ENCODE data around the gene ALOX12. TPM values are rescaled to one million over a fixed set of nuclear protein-coding genes. Genes with fewer than 3 reads are reported as not detected.
A peak's percentile ranks its signal among the peaks of the same experiment; 100 is the strongest.

Gene ALOX12
- total RNA-seq, 1 donor from 2014 or later: 0.21 TPM

DNA sequence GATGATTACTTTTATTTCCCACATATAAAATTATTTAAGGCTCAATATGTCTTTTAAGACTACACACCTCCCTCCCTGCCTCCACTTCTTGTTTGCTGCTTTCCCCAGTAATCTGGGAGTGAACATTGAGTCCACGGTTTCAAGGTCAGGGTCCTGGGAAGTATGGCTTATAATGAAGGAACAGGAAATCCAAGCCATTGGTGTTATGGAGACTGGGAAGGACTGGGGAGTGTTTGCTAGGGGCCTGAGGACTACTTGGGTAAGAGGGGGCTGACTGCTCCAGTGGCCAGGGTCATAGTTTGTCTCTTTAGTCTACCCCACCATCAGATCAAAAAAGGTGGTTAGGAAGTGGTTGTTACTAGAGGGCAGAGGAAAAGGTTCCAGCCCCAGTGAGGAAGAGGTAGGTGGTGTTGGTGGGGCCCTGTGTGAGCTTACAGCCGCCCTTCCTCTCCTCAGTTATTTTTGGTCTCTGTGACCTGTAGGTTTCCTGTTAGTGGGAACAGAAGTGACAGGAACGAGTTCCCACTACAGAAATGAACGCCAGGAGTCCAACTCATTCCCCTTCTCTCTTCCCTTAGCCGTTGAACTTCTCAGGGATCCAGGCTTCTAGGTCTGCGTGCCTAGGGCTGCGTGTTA, 39.2 kb downstream of the ALOX12 start:
- H3K4me1 ChIP-seq: no peaks in the 10 kb centered on the region
- peak overlapping the region; percentile 88 for H3K4me2 ChIP-seq
- Mint-ChIP-seq H3K27ac (peak overlapping the region; percentile 85), H3K27me3 (ENCODE audit: insufficient read depth, low read depth) (peaks cover 15% of the 10 kb centered on the region), H3K9me3 (no peaks in the 10 kb centered on the region), H3K4me3 (peak overlapping the region; percentile 98), H3K36me3 (no peaks in the 10 kb centered on the region), H3K4me1 (peaks cover 32% of the 10 kb centered on the region)
- TF ChIP-seq, protein P1, sequence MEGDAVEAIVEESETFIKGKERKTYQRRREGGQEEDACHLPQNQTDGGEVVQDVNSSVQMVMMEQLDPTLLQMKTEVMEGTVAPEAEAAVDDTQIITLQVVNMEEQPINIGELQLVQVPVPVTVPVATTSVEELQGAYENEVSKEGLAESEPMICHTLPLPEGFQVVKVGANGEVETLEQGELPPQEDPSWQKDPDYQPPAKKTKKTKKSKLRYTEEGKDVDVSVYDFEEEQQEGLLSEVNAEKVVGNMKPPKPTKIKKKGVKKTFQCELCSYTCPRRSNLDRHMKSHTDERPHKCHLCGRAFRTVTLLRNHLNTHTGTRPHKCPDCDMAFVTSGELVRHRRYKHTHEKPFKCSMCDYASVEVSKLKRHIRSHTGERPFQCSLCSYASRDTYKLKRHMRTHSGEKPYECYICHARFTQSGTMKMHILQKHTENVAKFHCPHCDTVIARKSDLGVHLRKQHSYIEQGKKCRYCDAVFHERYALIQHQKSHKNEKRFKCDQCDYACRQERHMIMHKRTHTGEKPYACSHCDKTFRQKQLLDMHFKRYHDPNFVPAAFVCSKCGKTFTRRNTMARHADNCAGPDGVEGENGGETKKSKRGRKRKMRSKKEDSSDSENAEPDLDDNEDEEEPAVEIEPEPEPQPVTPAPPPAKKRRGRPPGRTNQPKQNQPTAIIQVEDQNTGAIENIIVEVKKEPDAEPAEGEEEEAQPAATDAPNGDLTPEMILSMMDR (IDR thresholded peaks at IDR 0.05): no peak
- H3F3A ChIP-seq (ENCODE audit: low read depth): no peaks in the 10 kb centered on the region
- no peak for DNase-seq (ENCODE audit: low spot score)
- H3K9ac ChIP-seq: no peak overlapping the region
- H3K4me3 ChIP-seq: peak overlapping the region; percentile 84
- H3K36me3 ChIP-seq: no peaks in the 10 kb centered on the region
- peaks cover 18% of the 10 kb centered on the region for H3K27me3 ChIP-seq
- peak overlapping the region; percentile 94 for H2AFZ ChIP-seq (replicated peaks)
- H4K20me1 ChIP-seq (ENCODE audit: low read depth): peaks cover 19% of the 10 kb centered on the region
- no peaks in the 10 kb centered on the region for H3K79me2 ChIP-seq (ENCODE audit: low read depth)
- no peak overlapping the region for H3K27ac ChIP-seq
- H3K9me3 ChIP-seq (ENCODE audit: low read depth): no peaks in the 10 kb centered on the region

DNA sequence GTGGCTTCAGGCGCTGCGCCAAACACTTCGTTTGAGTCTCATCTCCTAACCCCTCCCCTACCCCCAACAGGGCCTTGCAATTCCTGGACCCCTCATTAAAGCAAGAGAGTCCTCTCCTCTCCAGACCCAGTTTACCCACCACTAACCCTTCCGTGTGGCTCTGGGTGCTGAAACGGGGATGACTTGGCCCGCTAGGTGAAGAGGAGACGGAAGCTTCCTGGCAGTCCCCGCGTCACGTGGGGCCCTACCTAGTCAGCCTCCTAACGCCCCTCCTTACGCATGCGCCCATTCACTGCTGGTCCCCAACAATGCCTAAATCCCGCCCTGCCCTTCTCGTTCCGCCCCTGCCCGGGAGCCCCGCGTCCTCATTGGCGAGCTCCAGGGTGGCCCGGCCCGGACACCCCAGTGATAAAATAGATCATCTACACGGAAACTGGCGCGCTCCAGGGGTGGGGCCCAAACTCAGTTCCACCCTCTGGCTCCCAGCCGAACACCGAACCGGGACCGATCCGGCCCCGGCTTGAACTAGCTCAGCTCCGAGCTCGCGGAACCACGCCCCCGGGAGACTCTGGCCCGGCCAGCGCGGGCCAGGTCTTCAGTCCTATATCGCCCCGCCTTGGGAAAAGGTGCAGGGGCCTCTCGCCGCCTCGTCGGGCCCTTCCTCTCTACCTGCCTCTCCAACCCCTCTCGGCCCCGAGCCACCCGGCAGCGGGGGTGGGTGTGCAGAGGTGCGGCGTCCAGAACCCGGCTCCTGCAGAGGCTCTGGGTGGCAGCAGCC, 39.9 kb downstream of the ALOX12 start, which contains the start of gene SLC16A13:
Gene SLC16A13 (plus strand): TSS at position 425 of the 778 bp plus-strand sequence. CDS start 368 bp downstream, outside the sequence.
- Histone ChIP-seq H3F3A (ENCODE audit: low read depth) (no peaks in the 10 kb centered on the region), H3K79me2 (ENCODE audit: low read depth) (no peaks in the 10 kb centered on the region), H3K4me1 (no peaks in the 10 kb centered on the region), H3K4me2 (peak within 1 kb of the TSS; percentile 88), H2AFZ (replicated peaks) (peak within 1 kb of the TSS; percentile 94), H3K27ac (no peak within 1 kb of the TSS), H3K27me3 (peaks cover 23% of the 10 kb centered on the region), H3K36me3 (no peaks in the 10 kb centered on the region), H3K4me3 (peak within 1 kb of the TSS; percentile 84), H3K9me3 (ENCODE audit: low read depth) (no peaks in the 10 kb centered on the region), H4K20me1 (ENCODE audit: low read depth) (peaks cover 19% of the 10 kb centered on the region), H3K9ac (peak within 1 kb of the TSS; percentile 4)
- Mint-ChIP-seq H3K36me3 (no peaks in the 10 kb centered on the region), H3K4me3 (peak within 1 kb of the TSS; percentile 98), H3K27ac (peak within 1 kb of the TSS; percentile 89), H3K9me3 (no peaks in the 10 kb centered on the region), H3K4me1 (peaks cover 31% of the 10 kb centered on the region), H3K27me3 (ENCODE audit: insufficient read depth, low read depth) (peaks cover 12% of the 10 kb centered on the region)
- DNase-seq (ENCODE audit: low spot score): peak; percentile 98
- TF ChIP-seq EZH2phosphoT487 (IDR thresholded peaks at IDR 0.05) (no peak), EZH2 (IDR thresholded peaks at IDR 0.05) (no peak)
- TF ChIP-seq, protein P1 (IDR thresholded peaks at IDR 0.05): no peak

DNA sequence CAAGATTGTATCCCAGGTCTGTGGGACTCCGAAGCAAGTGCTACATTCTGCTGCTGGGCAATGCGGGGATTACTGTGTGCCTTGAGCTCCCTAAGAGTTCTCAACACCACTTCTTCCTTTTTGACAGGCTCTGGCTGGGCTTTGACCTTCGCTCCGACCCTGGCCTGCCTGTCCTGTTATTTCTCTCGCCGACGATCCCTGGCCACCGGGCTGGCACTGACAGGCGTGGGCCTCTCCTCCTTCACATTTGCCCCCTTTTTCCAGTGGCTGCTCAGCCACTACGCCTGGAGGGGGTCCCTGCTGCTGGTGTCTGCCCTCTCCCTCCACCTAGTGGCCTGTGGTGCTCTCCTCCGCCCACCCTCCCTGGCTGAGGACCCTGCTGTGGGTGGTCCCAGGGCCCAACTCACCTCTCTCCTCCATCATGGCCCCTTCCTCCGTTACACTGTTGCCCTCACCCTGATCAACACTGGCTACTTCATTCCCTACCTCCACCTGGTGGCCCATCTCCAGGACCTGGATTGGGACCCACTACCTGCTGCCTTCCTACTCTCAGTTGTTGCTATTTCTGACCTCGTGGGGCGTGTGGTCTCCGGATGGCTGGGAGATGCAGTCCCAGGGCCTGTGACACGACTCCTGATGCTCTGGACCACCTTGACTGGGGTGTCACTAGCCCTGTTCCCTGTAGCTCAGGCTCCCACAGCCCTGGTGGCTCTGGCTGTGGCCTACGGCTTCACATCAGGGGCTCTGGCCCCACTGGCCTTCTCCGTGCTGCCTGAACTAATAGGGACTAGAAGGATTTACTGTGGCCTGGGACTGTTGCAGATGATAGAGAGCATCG, 42.4 kb downstream of the ALOX12 start:
- Histone ChIP-seq H3K4me1 (peaks cover 12% of the 10 kb centered on the region), H3K27me3 (peaks cover 48% of the 10 kb centered on the region), H3K36me3 (no peaks in the 10 kb centered on the region), H3K4me2 (no peak overlapping the region), H3K9me3 (ENCODE audit: low read depth) (no peaks in the 10 kb centered on the region), H3K79me2 (ENCODE audit: low read depth) (no peaks in the 10 kb centered on the region), H3K4me3 (no peak overlapping the region), H2AFZ (replicated peaks) (no peak overlapping the region), H3F3A (ENCODE audit: low read depth) (peaks cover 17% of the 10 kb centered on the region), H3K9ac (no peak overlapping the region), H3K27ac (no peak overlapping the region), H4K20me1 (ENCODE audit: low read depth) (peaks cover 38% of the 10 kb centered on the region)
- H3K27ac Mint-ChIP-seq: no peak overlapping the region
- peaks cover 17% of the 10 kb centered on the region for H3K27me3 Mint-ChIP-seq (ENCODE audit: insufficient read depth, low read depth)
- H3K36me3 Mint-ChIP-seq: no peaks in the 10 kb centered on the region
- no peaks in the 10 kb centered on the region for H3K9me3 Mint-ChIP-seq
- peak overlapping the region; percentile 17 for H3K4me3 Mint-ChIP-seq
- H3K4me1 Mint-ChIP-seq: peaks cover 43% of the 10 kb centered on the region
- TF ChIP-seq EZH2 (IDR thresholded peaks at IDR 0.05) (no peak), EZH2phosphoT487 (IDR thresholded peaks at IDR 0.05) (no peak)
- TF ChIP-seq, protein P1 (IDR thresholded peaks at IDR 0.05): peak; percentile 14
- peak; percentile 32 for DNase-seq (ENCODE audit: low spot score)
